WERI-Rb-1 (cell line): ENCODE measurements around the gene SLC7A8.

Experiments used
- DNase-seq: peaks from one replicate; pipeline ENCODE4 v3.0.0-alpha.2; 2020
- H3K27ac ChIP-seq: fragments of 250-450 bp; sonication (Bioruptor Pico); 2 replicates; pipeline ENCODE4 v1.5.1; 2020; ENCODE audit warnings: mild to moderate bottlenecking, moderate library complexity
- H3K27me3 ChIP-seq: fragments of 250-450 bp; sonication (Bioruptor Pico); 2 replicates; pipeline ENCODE4 v1.5.1; 2021; ENCODE audit warnings: mild to moderate bottlenecking, low read depth, moderate library complexity; ENCODE audit not compliant: insufficient read depth, severe bottlenecking
- H3K36me3 ChIP-seq: fragments of 250-450 bp; sonication (Bioruptor Pico); 2 replicates; pipeline ENCODE4 v1.5.1; 2020; ENCODE audit warnings: mild to moderate bottlenecking, moderate library complexity
- H3K4me3 ChIP-seq: 2 replicates; pipeline ENCODE4 v1.5.1; 2011; ENCODE audit warnings: low read depth, mild to moderate bottlenecking, control low read depth, low read length
- H3K9me3 ChIP-seq: fragments of 250-450 bp; sonication (Bioruptor Pico); 2 replicates; pipeline ENCODE4 v1.5.1; 2021; ENCODE audit warnings: mild to moderate bottlenecking, moderate library complexity; ENCODE audit not compliant: severe bottlenecking
- TF ChIP-seq, protein P1 (sequence below): IDR thresholded peaks from 2 replicates; pipeline ENCODE4 v1.5.1; 2011; ENCODE audit warnings: low read depth, mild to moderate bottlenecking, control low read depth, inconsistent platforms, low read length

SLC7A8 gene

DNA sequence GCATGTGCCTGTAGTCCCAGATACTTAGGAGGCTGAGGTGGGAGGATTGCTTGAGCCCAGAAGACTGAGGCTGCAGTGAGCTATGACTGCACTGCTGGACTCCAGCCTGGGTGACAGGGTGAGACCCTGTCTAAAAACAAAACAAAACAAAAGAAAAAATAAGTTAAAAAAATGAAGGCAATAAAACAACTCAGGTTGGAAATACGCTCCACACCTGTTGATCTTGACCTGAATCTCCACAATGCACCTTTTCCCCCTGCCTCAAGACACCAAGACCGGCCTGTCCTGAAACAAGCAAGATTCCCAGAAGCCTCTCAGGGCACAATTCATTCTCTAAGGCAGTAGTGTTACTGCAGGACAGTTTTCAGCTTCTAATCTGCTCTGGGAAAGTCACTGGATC is 43.6 kb downstream of the SLC7A8 start:
- H3K27me3 ChIP-seq = peaks cover 24% of the 10 kb centered on the region
- H3K27ac ChIP-seq = no peak overlapping the region
- H3K4me3 ChIP-seq = no peak overlapping the region
- no peaks in the 10 kb centered on the region for H3K9me3 ChIP-seq
- no peaks in the 10 kb centered on the region for H3K36me3 ChIP-seq
- DNase-seq = no peak
- TF ChIP-seq, protein P1, sequence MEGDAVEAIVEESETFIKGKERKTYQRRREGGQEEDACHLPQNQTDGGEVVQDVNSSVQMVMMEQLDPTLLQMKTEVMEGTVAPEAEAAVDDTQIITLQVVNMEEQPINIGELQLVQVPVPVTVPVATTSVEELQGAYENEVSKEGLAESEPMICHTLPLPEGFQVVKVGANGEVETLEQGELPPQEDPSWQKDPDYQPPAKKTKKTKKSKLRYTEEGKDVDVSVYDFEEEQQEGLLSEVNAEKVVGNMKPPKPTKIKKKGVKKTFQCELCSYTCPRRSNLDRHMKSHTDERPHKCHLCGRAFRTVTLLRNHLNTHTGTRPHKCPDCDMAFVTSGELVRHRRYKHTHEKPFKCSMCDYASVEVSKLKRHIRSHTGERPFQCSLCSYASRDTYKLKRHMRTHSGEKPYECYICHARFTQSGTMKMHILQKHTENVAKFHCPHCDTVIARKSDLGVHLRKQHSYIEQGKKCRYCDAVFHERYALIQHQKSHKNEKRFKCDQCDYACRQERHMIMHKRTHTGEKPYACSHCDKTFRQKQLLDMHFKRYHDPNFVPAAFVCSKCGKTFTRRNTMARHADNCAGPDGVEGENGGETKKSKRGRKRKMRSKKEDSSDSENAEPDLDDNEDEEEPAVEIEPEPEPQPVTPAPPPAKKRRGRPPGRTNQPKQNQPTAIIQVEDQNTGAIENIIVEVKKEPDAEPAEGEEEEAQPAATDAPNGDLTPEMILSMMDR = no peak

DNA sequence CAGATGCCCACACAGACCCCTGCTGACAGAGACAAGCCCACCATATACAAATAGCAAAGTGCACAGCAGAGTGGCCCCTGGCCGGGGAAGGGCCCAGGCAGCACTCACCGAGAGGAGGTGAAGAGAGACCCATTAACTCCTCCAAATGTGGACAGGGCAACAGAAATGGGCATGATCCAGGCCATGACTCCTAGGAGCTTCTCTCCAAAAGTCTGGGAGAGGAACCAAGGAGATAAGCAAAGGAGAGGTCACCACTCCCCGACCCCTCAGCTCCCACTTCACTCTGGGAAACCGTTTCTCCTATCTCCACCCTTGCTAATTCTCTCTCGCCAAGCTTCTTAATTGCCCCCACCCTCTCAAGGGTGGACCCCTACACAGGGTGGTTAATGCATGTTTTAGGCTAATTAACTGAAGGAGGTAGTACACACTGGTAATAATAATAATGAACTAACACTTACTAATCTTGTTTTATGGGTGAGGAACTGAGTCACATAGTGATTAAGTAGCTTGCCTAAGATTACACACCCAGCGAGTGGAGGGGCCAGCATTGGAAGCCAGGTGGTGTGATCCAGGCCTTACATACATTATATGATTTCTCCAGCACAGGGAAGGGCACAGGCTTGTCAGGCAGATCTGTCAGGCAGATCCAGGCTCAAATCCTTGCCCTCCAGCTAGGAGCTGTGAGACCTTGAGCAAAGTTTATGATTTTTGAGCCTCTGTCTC is 45.5 kb downstream of the SLC7A8 start:
- H3K27me3 ChIP-seq = peaks cover 8% of the 10 kb centered on the region
- H3K9me3 ChIP-seq = no peaks in the 10 kb centered on the region
- no peak overlapping the region for H3K4me3 ChIP-seq
- peak; percentile 79 for DNase-seq
- H3K36me3 ChIP-seq = no peaks in the 10 kb centered on the region
- no peak overlapping the region for H3K27ac ChIP-seq
- TF ChIP-seq, protein P1 = no peak

DNA sequence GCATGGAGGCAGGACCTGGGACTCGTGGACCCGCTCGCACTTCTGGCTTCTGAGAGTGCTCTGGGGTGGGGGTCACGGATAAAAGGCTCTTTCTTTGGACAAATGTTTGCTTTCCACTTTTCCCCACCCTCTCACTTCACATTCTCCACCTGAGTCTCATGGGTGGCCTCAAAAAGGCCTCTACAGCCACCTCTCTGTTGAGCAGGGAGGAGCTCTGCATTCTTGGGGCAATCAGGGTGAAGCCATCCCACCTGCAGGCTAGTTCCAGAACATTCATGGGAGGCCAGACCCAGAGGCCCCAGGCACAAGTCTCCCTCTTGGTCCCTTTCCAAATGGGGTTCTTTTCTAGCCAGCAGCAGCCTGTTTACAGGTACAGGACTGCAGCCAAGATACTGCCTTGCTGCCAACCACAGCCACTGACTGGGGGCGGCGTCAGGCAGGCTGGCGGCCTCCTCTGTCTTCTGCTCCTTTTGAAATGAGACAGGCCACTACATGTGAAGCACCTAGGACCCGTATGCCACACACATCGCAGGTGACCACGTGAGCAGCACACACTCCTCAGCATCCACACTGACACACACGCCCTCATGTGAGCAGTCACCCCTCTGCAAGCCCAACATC is 46.2 kb downstream of the SLC7A8 start:
- TF ChIP-seq, protein P1 = no peak
- Histone ChIP-seq H3K9me3 (no peaks in the 10 kb centered on the region), H3K4me3 (no peak overlapping the region), H3K36me3 (no peaks in the 10 kb centered on the region), H3K27me3 (peaks cover 1% of the 10 kb centered on the region), H3K27ac (no peak overlapping the region)
- no peak for DNase-seq

DNA sequence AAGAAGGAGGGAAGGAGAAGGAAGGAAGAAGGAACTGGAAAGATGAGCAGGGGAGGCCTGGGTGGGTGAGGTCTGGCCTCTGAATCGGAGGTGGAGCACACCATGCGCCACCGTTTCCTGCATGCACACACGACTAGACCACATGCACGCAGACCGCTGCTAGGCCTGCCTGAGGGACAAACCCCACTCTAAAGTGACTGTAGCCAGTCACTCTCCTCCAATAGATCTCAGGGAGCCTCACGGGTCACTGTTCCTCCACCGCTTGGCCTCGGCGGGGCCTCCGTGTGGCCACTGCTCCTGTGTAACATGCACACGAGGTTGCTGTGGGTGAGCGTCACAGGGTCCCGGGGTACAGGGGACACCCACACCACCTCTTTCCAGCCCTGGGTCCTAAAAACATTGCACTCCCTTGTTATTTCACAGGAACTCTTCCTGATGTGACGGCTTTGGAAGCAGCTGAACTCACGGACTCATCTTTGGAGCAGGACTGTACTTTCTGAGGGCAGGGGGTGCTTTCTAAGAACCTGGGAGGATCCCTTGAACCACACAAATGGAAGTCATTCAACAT is 46.8 kb downstream of the SLC7A8 start:
- no peak overlapping the region for H3K27ac ChIP-seq
- DNase-seq = no peak
- no peak overlapping the region for H3K4me3 ChIP-seq
- no peaks in the 10 kb centered on the region for H3K9me3 ChIP-seq
- H3K27me3 ChIP-seq = no peaks in the 10 kb centered on the region
- no peaks in the 10 kb centered on the region for H3K36me3 ChIP-seq
- TF ChIP-seq, protein P1 = no peak

DNA sequence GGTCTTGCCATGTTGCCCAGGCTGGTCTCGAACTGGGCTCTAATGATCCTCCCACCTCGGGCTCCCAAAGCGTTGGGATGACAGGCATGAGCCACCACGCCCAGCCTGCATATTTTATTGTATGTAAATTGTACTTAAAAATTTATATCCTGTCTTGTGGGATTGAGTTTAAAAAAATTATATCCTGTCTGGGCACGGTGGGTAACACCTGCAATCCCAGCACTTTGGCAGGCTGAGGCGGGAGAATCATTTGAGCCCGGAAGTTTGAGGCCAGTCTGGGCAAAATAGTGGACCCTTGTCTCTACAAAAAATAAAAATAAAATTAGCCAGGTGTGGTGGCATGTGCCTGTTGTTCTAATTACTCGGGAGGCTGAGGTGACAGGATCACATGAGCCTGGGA is 50.5 kb downstream of the SLC7A8 start:
- no peak for DNase-seq
- Histone ChIP-seq H3K4me3 (no peak overlapping the region), H3K36me3 (no peaks in the 10 kb centered on the region), H3K27me3 (peaks cover 14% of the 10 kb centered on the region), H3K27ac (no peak overlapping the region), H3K9me3 (no peaks in the 10 kb centered on the region)
- TF ChIP-seq, protein P1 = no peak
